HepG2 (cell line): Measurements from ENCODE around the gene FHL3. TPM values are rescaled to one million over a fixed set of nuclear protein-coding genes. Genes with fewer than 3 reads are reported as not detected.

ENCODE experiments used
- ATAC-seq: fragments of 200-7000 bp; cut with Tn5 transposase; 3 replicates; pipeline ENCODE4 v1.9.1; 2020; ENCODE audit warnings: mild to moderate bottlenecking, moderate library complexity
- BruUV-seq: library from RNA; stranded (reverse); fragments of 400-500 nt; replicated peaks from 2 replicates; lab custom pipeline; 2021; lab: Mats Ljungman, UMichigan
- CTCF ChIA-PET: fragments of 300-600 bp; formaldehyde crosslinking; extraction: SDS; loops from one replicate; lab custom pipeline; 2021; ENCODE audit warnings: low total read pairs, inconsistent platforms, low intra/inter-chr PET ratio; lab: Yijun Ruan, JAX
- POLR2A ChIA-PET: fragments of 350-600 bp; sonication (Branson Sonifier 250); formaldehyde crosslinking; loops from one replicate; lab custom pipeline; 2020; ENCODE audit warnings: antibody characterized with exemption, inconsistent platforms; lab: Yijun Ruan, JAX
- DNase-seq: peaks from one replicate; pipeline ENCODE4 v3.0.0-alpha.2; 2015; ENCODE audit warnings: low spot score
- FAIRE-seq: peaks from 3 replicates; lab custom pipeline; 2011; peaks lifted over from hg19 to GRCh38; lab: Jason Lieb, UNC
- H2AFZ ChIP-seq: one replicate; pipeline ENCODE4 v1.6.1; 2011; ENCODE audit warnings: low read length, inconsistent platforms
- H3K27ac ChIP-seq: fragments of 300-600 bp; 3 replicates; pipeline ENCODE4 v1.8.0; 2011; ENCODE audit warnings: mixed run types, mild to moderate bottlenecking, mixed read lengths, low read length, inconsistent platforms; ENCODE audit not compliant: insufficient read depth; ENCODE audit errors: extremely low read length
- H3K27me3 ChIP-seq, 2 experiments: fragments of 200-600 bp in 1 of 2; 2 replicates in 1 of 2; 3 replicates in 1 of 2; pipeline versions ENCODE4 v1.6.0 to v1.8.0; 2011; ENCODE audit warnings: low read length in 2 of 2, mild to moderate bottlenecking in 2 of 2, moderate library complexity in 2 of 2, inconsistent platforms in 1 of 2; ENCODE audit not compliant: insufficient read depth in 2 of 2, control insufficient read depth in 1 of 2
- H3K36me3 ChIP-seq, 2 experiments: fragments of 200-600 bp in 1 of 2; replicated peaks in 1 of 2; 2 replicates in 1 of 2; 3 replicates in 1 of 2; pipeline versions ENCODE4 v1.5.1 to v1.8.0; 2011; ENCODE audit warnings: low read length in 2 of 2, inconsistent platforms in 1 of 2; ENCODE audit not compliant: insufficient read depth in 2 of 2, control insufficient read depth in 1 of 2
- H3K4me1 ChIP-seq: 2 replicates; pipeline ENCODE4 v1.5.1; 2012; ENCODE audit warnings: low read length, inconsistent platforms; ENCODE audit not compliant: insufficient read depth
- H3K4me2 ChIP-seq: 2 replicates; pipeline ENCODE4 v1.6.0; 2011; ENCODE audit warnings: low read depth, low read length, inconsistent platforms
- H3K4me3 ChIP-seq, 3 experiments: fragments of 200-600 bp in 1 of 3; sonication (generic), shearing (Covaris generic) in 1 of 3; replicated peaks in 1 of 3; 2 replicates each; pipeline ENCODE4 v1.5.1; 2011 to 2016; ENCODE audit warnings: low read length in 3 of 3, inconsistent platforms in 2 of 3, low read depth in 2 of 3, mild to moderate bottlenecking in 2 of 3, control low read depth in 1 of 3, mixed read lengths in 1 of 3; ENCODE audit not compliant: insufficient read depth in 1 of 3
- H3K79me2 ChIP-seq: one replicate; pipeline ENCODE4 v1.6.1; 2011; ENCODE audit warnings: low read length, inconsistent platforms; ENCODE audit not compliant: insufficient read depth
- H3K9ac ChIP-seq: 2 replicates; pipeline ENCODE4 v1.6.0; 2011; ENCODE audit warnings: mild to moderate bottlenecking, low read depth, low read length, inconsistent platforms; ENCODE audit not compliant: insufficient read depth
- H3K9me3 ChIP-seq: 2 replicates; pipeline ENCODE4 v1.5.1; 2012; ENCODE audit warnings: mild to moderate bottlenecking, low read length
- H4K20me1 ChIP-seq: 2 replicates; pipeline ENCODE4 v1.6.0; 2011; ENCODE audit warnings: inconsistent platforms, mild to moderate bottlenecking, low read length, moderate library complexity; ENCODE audit not compliant: insufficient read depth
- DDIT3 ChIP-seq: sonication (generic); formaldehyde crosslinking; IDR thresholded peaks from 2 replicates; pipeline ENCODE4 v1.4.0; 2020; ENCODE audit warnings: mild to moderate bottlenecking, missing genetic modification reagents
- SMAD9 ChIP-seq: sonication (generic); formaldehyde crosslinking; IDR thresholded peaks from 2 replicates; pipeline ENCODE4 v1.5.1; 2020; ENCODE audit warnings: mild to moderate bottlenecking, missing genetic modification reagents
- ZBTB40 ChIP-seq, 2 experiments: fragments of 450-650 bp in 1 of 2; sonication (generic) in 1 of 2; formaldehyde crosslinking in 1 of 2; IDR thresholded peaks; 2 replicates each; pipeline versions ENCODE4 v1.6.1 to v1.8.0; 2016 to 2022; ENCODE audit warnings: antibody characterized with exemption in 1 of 2, mild to moderate bottlenecking in 1 of 2, missing genetic modification reagents in 1 of 2
- WGBS: methylation state at CpG from one replicate; pipeline ENCODE4 v1.1.6; 2017; ENCODE audit warnings: low lambda C conversion rate; 5-methylcytosine and 5-hydroxymethylcytosine counted together
- in situ Hi-C: cut with HindIII; loops from 2 replicates; pipeline ENCODE4 v1.10.0; 2017; ENCODE audit warnings: low pct_unique_long_range_greater_than_20kb; ENCODE audit not compliant: extremely low pct_ligation_motif_present
- intact Hi-C: fragments of 100-400 bp; cut with micrococcal nuclease; formaldehyde crosslinking; loops from one replicate; pipeline ENCODE4 v1.10.0; 2022; ENCODE audit not compliant: unreplicated experiment
- polyA plus RNA-seq, 8 experiments: library from polyadenylated mRNA; depleted of rRNA in 3 of 8; stranded (reverse) in 7 of 8; unstranded in 1 of 8; fragments of >200 nt; fragmentation: Illumina TruSeq in 4 of 8; extraction: Trizol in 4 of 8; gene quantifications; 2 replicates each; pipeline versions ENCODE4 v1.2.1 to v1.2.3, GENCODE V29; 2011 to 2016; ENCODE audit warnings: low read depth in 4 of 8, missing spikeins in 1 of 8, mixed read lengths in 1 of 8; ENCODE audit not compliant: insufficient read depth in 1 of 8
- total RNA-seq, 5 experiments: library from RNA; depleted of rRNA; stranded (reverse); fragments of >200 nt; fragmentation: Illumina TruSeq; extraction: Trizol; gene quantifications; 2 replicates each; pipeline ENCODE4 v1.2.3, GENCODE V29; 2016; ENCODE audit warnings: low read depth in 1 of 5
- TF ChIP-seq, protein P1 (sequence below): IDR thresholded peaks from 2 replicates; pipeline ENCODE4 v1.6.1; 2016; ENCODE audit warnings: mild to moderate bottlenecking, missing biosample characterization, missing genetic modification reagents

Gene FHL3
- total and polyA plus RNA-seq, 2 of the 13 experiments (the other 11 are each of a cell fraction or from before 2014, with no cell fraction given), result 2.8 to 6.6 TPM

GRCh38 chr1:37952738-37953137 is 52.6 kb downstream of the FHL3 start:
- in situ Hi-C loops (no loop called here), intact Hi-C loops (no loop called here)
- Histone ChIP-seq H2AFZ (no peak overlapping the region), H3K4me1 (peaks cover 63% of the 10 kb centered on the region), H3K9me3 (no peaks in the 10 kb centered on the region), H3K36me3 (0 out of 5 replicates have a peak, but pooled peaks cover 2 to 4% of the 10 kb centered on the region in 2 experiments), H3K79me2 (no peaks in the 10 kb centered on the region), H4K20me1 (no peaks in the 10 kb centered on the region), H3K27ac (no peak overlapping the region), H3K4me2 (no peak overlapping the region), H3K4me3 (no peak overlapping the region), H3K9ac (no peak overlapping the region), H3K27me3 (no peaks in the 10 kb centered on the region)
- DNase-seq (no peak), ATAC-seq (no peak), FAIRE-seq (no peak)
- TF ChIP-seq ZBTB40 (IDR thresholded peaks at IDR 0.05) (no peak), ZBTB40 (CRISPR knock-in tag; IDR thresholded peaks at IDR 0.05) (no peak), DDIT3 (CRISPR knock-in tag) (no peak), SMAD9 (no peak)
- TF ChIP-seq, protein P1, sequence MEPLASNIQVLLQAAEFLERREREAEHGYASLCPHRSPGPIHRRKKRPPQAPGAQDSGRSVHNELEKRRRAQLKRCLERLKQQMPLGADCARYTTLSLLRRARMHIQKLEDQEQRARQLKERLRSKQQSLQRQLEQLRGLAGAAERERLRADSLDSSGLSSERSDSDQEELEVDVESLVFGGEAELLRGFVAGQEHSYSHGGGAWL, result no peak
- POLR2A ChIA-PET, result interaction anchor here (0.6 kb wide), 1 partner anchor 82 kb away, joined by 3 read pairs; no protein-coding TSS in a partner anchor
- CTCF ChIA-PET, result no interaction called here
- 33% methylated on average over 1 of the region's 3 CpGs for WGBS
- BruUV-seq, result no TSS peak
